Superior temporal gyrus (tissue), 1 donor: ENCODE measurements around the gene NEURL3.
"Not testable (repeated sequence)": the region's sequence is repeated elsewhere in the genome, so short reads cannot be mapped to it uniquely, and the experiment has no call there.

Experiments
- DNase-seq: peaks from one replicate; pipeline ENCODE4 v3.0.0-alpha.2; 2016; ENCODE audit errors: extremely low spot score

Gene NEURL3

DNA sequence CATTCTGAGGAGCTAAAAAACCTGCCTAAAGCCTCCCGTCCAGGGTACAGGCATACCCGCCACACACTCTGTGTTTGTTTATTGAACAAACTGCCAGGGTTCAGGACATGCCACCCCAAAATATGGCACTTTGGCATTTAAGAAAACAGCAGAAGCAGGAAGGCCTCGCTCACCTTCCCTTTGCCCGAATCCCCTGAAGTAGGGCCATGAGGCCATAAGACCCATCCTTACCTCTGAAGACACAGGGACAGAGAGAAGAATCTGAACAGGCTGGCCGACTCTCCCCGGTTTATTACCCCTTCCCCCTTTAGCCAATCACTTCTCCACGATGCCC is 1.7 kb upstream of the NEURL3 start:
- no peak for DNase-seq

DNA sequence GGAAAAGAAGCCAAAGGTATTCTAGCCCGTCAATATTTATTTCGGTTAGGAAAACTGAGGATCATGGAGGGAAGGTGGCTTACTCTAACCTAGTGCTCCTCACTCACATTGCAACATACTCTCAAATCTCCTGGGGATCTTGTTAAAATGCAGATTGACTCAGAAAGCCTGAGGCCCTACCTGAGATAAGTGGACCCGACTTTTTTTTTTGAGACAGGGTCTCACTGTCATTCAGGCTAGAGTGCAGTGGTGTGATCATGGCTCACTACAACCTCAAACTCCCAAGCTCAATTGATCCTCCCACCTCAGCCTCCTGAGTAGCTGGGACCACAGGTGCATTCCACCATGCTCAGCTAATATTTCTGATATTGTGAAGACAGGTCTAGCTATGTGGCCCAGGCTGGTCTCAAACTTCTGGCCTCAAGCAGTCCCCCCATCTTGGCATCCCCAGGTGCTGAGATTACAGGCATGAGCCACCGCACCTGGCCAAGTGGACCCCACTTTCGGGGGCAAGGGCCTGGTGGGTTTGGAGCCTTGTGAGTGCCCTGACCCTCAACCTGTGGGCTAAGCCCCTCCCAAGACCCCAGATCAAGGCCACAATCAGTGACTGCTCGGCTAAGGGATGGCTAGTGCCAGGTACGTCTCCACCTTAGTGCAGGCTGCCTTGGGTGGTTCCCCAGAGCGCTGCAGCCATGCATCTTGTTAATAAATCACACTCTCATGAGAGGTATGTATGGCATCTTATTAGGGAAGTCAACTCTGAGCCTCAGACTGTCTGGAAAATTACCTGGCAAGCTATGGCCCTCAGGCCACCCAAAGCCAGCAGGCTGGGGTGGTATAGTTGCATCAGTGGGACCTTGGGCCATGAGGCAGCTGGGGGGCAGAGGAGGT is 1.1 kb upstream of the NEURL3 start:
- no peak for DNase-seq

- DNase-seq = no peak
Observed at GRCh38 chr2:96503637-96504243, 1.4 kb downstream of the NEURL3 start.

DNA sequence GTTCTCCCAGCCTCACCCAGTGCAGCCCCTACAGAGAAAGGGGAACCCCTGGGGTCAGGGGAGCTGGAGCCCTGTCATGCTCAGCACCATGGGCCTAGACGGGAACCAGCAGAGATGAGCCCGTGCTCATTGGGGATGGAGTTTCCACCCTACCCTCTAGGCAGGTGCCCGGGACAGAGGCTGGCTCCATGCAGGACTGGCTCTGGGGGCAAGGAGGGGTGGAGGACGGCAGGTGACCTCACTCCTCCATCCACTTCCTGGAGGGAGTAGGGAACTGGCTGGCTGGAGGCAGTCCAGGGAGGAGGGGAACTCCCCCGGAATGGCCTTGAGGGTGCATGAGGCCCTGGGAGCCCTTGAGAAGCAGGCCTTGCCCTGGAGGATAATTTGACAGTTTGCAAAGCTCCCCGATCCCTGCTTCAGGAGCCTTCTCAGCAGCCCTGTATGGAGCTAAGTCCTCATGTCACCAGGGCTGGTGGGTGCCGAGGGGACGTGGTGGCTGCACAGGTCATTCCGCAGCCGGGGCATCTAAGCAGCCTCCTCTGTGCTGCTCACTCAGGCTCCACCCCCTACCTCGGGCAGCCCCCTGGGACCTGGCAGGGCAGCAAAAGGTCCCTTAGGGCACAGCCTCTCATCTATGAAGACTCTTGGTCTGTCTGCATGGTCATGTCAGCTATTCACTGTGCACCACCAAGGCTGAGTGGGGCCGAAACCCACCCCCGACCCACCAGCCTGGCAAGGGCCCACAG is 2.1 kb downstream of the NEURL3 start:
- no peak for DNase-seq

DNA sequence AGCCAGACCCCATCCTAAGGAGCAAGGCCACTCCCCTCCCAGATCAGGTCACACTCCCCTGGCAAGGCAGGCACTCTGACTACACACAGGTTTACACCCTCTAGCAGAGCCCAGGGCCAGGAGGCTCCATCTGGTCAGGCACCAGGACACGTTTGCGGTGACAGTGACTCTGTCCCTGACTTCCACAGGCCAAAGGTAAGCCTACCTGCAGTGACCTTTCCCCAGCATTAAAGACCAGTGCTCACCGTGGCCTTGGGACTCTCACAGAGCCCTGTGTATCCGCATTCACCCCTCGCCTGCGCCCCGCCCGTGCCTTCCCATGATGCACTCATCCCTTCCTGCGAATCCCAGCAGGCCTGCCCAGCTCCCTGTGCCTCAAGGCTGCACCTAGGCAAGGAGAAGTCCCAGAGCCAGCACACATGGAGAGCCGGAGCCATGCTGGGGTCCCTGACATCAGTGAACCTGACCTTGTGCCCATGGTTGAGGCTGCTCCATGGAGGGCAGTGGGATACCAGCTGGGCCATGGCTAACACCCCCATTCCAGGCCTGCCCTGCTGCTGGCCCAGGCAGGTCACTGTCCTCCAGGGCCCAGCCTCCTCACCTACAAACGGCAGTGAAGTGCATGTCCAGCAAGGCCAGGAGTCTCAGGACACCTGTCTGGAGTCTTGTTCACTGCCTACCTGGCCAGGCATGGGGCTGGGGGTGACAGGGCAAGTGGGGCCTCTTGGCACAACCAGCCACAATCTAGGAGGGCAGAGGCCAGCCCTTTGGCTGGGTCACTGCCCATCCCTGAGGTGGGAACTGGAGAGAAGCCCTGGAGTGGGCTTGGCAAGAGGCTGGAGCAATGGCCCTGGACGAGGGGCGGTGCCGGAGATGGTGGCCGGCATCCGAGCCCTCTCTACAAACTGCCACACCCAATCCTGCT is 3.0 kb downstream of the NEURL3 start:
- DNase-seq = no peak

DNA sequence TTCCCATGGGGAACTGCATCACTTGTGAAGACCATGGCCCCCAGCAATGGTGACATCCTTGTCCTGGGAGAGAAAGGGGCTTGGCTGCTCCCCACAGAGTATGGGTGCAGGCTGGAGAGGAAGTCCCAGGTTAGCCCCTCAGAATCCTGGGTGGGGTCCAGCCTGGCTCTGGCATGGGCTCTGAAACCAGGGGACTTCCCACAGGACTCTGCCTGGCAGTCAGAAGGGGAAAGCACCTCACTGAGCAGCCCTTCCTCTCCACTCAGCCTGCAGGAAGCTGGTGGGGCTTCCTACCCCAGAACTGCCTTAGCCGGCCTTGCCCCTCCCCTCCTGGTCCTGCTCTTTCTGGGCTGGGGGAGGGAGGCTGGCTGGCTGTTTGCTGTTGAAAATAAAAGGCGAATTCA is 3.7 kb downstream of the NEURL3 start:
- DNase-seq = no peak

DNA sequence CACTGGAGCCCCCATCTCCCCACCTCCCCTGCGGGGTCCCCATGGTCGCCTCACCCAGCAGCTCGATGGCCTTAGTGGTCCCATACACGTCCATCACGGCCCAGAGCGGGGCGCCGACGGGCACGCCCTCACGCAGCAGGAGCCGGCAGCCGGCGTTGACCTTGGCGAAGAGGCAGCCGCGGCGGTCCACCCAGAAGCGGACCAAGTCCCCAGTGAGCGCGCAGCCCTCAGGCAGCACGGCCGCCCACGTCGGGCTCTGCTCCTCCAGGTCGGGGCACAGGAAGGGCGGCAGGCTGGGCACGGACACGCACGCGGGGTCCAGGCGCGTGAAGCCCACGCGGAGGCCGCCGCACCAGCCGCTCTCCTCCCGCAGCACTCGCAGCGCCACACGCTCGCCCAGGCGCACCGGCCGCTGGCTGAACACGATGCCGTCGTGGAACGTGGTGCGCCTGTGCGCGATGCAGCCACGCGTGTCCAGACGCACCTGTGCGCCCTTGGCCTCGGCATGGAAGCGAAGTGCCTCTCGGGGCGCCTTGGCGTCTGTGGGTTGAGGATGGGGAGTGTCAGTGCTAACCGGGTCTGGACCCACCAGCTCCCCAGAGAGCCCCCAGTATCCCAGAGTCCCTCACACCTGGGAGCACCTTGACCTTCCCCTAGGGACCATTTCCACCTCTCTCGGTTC is 4.6 kb downstream of the NEURL3 start:
- no peak for DNase-seq

DNA sequence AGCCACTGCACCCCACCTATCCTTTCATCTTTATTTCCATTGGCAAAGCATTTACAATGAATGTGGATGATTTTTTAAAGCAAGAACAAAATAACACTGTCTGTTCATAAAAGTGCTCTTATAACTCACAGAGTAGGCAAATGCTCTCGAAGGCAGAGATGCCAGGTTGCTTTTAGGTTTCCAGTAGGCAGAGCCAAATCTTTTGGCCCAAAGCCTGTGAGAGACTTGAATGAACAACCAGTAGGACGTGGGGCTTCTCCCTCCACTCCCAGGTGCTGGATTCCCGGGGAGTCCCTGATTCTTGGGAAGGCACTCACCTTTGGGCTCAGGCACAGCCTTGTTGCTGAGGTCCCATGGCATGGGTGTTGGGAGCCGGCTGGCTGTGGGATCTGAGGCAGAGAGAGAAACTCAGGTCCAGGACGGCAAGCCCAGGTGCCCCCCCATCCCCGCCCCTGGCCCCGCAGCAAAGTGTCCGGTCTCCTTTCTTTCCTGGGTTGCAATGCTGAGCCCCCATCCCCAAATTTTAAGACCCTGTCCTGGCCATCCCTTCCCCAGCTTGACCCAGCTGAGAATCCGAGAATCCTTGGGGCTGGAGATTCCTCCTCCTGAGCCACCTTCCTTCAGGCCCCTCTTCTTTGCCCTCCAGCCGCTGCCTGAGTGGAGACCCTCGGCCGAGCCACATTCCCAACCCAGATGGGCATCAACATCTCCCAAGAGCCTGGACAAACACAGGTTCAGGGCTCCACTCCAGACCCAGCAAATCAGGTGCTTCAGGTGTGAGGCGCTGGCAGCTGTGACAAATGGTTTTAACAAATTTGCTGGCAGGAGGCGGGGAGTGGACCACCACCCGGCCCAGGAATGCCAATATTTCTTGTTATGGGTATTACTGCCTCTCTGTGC is 5.8 kb downstream of the NEURL3 start:
- no peak for DNase-seq

GRCh38 chr2:96498611-96499010 is 6.5 kb downstream of the NEURL3 start:
- not testable (repeated sequence) for DNase-seq

DNA sequence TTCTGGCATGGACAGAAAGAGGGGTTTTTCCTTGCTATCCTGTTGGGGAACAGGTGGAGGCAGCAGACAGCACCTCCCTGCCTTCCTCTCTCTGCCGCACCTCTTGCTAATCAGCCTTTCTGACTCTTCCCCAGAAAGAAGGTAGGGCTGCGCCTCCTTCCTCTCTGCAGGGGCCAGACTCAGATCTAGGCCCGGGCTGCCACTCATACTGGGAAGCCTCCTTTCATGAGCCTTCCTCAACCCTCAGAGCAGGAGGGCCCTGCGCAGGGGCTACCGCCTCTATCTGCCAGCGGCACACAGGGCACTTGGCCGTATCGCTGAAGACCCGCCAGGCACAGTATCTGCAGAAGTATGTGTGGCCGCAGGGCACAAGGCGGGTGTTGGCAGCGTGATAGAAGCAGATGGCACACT is 7.1 kb downstream of the NEURL3 start:
- no peak for DNase-seq

GRCh38 chr2:96495982-96496629 is 9.1 kb downstream of the NEURL3 start:
- no peak for DNase-seq

- DNase-seq = no peak
Observed at GRCh38 chr2:96494188-96494587, 11.0 kb downstream of the NEURL3 start.

DNA sequence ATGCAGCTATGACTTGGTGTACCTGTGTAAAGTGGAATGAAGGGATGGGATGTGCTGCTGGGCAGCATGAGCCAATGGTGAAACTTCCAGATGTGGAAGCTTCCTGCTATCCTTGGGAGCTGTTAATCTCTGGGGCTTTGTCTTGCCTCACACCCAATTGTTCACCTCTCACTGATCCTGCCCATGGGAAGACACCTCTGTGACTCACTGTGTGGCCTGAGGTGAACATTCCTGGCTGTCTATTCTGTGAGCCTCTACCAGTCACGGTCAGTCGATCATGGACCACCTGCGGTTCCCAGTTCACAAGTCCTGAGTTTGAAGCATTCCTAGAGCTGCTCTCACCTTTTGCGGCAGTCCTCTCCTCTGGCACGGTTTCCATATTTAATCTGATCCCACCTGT is 12.1 kb downstream of the NEURL3 start:
- DNase-seq = no peak

GRCh38 chr2:96491860-96492497 is 13.2 kb downstream of the NEURL3 start:
- DNase-seq = no peak

DNA sequence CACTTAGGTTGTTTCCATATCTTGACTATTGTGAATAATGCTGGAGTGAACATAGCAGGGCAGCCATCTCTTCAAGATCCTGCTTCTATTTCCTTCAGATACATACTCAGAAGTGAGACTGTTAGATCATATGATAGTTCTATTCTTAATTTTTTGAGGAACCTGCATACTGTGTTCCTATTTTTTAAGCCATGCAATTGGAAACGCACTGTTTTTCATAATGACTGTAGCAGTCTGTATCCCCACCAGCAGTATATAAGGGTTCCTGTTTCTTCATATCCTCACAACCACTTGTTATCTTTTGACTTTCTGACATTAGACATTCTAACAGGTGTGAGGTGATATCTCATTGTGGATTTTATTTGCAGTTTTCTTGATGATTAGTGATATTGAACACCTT is 15.5 kb downstream of the NEURL3 start:
- DNase-seq = no peak

- DNase-seq = no peak
Observed at GRCh38 chr2:96489261-96489660, 15.9 kb downstream of the NEURL3 start.

- DNase-seq = no peak
Observed at GRCh38 chr2:96486696-96487095, 18.5 kb downstream of the NEURL3 start.

GRCh38 chr2:96485751-96486651 is 19.2 kb downstream of the NEURL3 start:
- DNase-seq = no peak
